GM18520 (cell line): ENCODE data around the gene QSOX2.

Experiments used
- ATAC-seq: cut with Tn5 transposase; IDR thresholded peaks from one replicate; pipeline ENCODE4 v1.9.1; 2021; ENCODE audit not compliant: unreplicated experiment

QSOX2 gene

DNA sequence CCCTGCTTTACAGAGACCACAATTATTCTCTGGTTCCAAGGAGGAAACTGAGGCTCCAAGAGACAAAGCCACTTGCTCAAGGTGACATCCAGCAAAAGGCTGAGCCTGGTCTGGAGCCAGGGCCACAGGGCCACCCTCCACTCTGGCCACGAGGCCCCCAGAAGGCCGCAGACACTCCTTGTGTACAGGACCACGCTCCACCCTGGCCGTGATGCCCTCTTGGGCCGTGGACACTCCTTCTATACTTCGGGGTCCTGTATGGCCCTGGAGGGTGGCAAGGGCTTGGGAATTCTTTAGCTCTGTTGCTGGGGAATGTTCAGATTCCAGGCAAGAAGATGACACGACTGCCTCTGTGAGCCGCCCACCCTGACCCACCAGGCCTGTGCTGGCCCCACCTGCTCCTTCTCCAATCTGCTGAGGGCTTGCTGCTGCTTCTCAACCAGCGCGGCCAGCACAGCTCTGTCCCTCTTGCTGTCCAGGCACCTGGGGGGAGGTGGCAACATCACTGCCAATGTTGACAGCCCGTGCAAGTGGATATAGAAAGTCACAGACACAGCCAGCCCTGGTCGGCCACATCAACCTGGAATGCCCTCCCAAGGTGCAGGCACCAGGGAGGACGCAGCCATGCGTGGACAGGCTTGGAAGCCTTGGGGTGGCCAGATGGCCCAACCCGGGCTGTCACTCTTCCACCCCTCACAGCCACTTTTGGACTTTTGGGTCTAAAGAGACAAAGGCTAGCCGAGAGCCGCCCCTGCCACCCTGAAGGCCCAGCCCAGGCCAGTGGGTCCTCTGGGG lies 20.1 kb upstream of the QSOX2 start:
- no peak for ATAC-seq

DNA sequence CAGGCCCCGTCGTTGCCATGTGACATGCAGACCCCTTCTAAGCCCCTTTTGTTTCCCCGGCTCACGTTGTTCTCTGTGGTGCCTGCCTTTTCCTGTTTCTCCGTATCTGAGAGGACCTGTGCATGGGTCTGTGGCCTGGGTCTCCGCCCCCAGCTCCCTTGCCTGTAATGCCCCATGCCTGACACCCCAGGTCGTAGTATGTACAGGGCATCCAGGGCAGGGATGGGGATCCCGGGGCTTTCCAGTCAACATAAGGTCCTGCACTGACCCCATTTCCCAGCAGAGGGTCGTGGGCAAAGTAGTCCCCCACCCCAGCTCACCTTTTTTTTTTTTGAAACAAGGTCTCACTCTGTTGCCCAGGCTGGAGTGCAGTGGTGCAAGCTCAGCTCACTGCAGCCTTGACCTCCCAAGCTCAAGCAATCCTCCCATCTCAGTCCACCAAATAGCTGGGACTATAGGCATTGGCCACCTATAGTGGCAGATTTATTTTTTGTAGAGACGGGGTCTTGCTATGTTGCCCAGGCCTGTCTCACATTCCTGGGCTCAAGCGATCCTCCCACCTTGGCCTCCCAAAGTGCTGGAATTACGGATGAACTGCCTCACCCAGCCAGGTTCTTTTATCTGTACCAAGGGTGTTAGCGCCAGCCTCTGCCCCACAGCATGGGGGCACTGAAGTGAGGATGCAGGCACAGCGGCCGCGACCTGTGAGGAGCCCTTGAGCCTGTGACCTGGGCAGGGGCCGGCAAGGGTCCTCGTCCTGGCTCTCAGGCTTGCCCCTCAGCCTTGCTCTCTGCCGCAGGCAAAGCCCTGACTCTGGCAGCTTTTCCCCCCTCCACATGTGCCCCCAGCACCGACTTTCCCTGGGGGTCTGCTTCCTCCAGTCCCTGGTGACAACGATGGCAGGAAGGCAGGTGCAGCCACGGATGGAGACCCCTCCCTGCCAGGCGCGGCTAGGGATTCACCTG lies 19.1 kb upstream of the QSOX2 start:
- no peak for ATAC-seq

GRCh38 chr9:136264031-136264430 lies 18.4 kb upstream of the QSOX2 start:
- ATAC-seq: no peak

- ATAC-seq: no peak
Measured at GRCh38 chr9:136262671-136263178, 17.1 kb upstream of the QSOX2 start.

DNA sequence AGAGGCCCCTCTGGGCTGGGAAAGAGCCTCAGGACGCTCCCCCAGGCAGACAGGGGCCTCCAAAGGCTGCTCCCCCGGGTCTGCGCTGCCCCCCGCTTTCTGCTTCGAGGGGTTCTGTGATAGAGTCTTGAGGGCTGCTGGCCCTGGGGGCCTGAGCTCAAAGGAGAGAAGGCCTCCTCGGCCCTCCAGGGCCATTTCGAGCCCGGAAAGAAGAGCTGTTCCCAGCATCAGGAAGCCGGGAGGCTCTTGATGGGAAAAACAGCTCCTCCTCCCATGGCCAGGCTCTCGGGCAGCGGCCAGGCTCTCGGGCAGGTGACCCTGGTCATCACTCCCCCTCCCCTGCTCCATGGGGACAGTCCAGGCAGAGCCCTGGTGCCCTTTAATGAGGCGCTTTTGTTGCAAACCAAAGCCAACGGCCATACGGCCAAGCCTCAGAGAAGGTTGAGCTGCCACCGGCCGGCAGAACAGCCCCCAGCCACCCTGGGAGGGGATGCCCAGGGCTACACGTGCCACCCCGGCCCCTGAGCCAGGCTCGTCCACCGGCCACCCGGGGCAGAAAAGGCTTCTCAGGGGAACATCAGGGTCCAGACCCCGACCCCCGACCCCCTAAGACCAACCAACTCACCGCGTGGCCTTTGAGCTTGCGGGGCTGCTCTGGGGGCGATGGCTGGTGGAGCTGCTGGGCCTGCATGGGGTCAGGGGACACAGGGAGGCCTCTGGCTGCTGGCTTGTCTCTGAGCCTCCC lies 16.2 kb upstream of the QSOX2 start:
- no peak for ATAC-seq

- no peak for ATAC-seq
Measured at GRCh38 chr9:136260936-136261472, 15.4 kb upstream of the QSOX2 start.

DNA sequence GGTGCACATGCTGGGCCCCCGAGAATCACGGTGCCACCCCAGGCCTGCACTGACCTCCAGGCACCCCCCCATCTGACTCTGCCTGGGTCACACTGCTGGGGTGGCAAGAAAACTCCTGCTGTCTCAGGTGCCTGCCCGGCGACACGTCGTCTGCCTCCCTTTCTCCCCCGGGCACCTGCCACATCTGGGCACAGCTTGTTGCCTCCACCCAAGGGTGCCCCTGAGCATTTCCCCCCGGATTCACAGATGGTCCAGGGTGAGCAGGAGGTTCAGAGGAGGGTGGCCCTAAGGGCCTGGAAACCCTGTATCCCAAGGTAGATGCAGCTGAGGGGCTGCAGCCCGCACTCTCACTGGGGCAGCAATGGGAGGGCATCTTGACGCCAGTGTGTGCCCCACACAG lies 14.9 kb upstream of the QSOX2 start:
- no peak for ATAC-seq

- no peak for ATAC-seq
Measured at GRCh38 chr9:136259836-136260235, 14.2 kb upstream of the QSOX2 start.

DNA sequence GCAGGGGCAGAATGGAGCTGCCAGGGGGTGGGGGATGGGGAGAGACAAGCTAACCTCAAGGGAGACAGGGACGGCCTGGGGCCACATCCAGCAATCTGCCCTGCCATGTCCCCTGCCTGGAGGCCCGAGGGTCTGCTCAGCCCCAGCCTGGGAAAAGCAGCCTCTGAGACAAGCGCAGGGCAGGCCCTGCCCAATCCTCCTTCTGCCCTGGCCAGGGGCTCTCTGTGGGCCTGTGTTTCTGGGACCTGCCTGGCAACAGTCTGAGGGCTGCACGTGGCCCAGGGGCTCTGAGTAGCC lies 13.9 kb upstream of the QSOX2 start:
- ATAC-seq: no peak

GRCh38 chr9:136258786-136259516 lies 13.3 kb upstream of the QSOX2 start:
- ATAC-seq: no peak

GRCh38 chr9:136258299-136258625 lies 12.7 kb upstream of the QSOX2 start:
- ATAC-seq: no peak

- ATAC-seq: no peak
Measured at GRCh38 chr9:136257381-136258298, 12.0 kb upstream of the QSOX2 start.

GRCh38 chr9:136255896-136256890 lies 10.6 kb upstream of the QSOX2 start:
- ATAC-seq: no peak

DNA sequence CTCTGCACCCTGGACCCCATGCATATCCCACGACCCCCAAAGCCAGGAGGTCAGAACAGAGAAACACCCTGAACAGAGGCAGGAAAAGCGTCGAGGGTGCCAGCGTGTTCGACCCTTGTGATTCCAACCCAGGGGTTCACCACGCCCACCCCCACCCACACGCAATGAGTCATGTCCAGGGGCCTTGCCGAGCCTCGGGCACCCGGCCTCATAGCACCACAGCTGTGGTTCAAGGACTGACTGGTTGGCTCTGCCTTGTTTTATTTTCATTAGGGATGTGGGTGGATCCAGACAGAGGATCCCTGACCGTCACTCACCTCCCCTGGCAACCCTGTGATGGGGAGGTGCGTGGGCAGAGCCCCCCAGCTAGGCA lies 9.5 kb upstream of the QSOX2 start:
- no peak for ATAC-seq

DNA sequence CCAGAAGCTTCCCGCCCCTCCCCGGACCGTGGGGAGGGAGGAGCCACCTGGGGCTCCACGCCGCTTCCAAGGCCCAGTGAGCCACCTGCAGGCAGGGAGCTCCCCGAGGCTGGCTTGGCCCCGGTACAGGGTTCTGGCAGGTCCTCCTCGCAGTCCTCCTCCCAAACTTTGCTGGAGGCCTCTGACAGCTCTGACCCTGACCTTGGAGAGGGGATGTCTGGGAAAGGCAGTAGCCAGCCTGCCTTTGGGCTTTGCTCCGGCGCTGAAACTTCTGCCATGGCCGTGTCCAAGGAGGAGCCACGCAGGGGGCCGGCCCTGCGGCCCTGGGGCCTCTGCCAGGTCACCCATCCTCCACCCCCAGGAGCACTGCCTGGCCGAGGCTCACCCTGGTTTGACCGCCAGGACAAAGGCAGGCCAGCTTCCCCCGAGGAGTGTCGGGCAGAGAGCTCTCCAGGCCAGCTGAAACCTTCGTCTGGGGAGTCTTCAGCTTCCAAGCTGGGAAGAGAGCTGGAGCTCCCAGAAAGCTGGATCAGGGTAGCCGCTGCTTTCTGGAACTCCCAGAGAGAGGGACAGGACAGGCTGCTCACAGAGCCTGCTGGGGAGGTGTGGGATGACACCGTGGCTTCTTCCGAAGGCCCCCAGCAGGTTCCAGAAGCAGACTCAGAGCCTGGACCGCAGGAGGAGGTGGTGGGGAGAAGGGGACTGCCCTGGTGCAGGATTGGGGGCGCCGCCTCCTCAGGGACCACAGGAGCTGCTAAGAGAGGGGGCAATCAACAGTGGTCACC lies 9.0 kb upstream of the QSOX2 start:
- no peak for ATAC-seq

GRCh38 chr9:136253246-136254130 lies 7.9 kb upstream of the QSOX2 start:
- no peak for ATAC-seq

GRCh38 chr9:136252846-136253245 lies 7.2 kb upstream of the QSOX2 start:
- ATAC-seq: no peak
